Lower leg skin (tissue), 3 donors: ENCODE measurements around the gene EPHA5.

Experiments
- CTCF ChIP-seq, 3 donors: fragments of 450-650 bp; IDR thresholded peaks; one replicate each; pipeline ENCODE4 v1.5.1; 2016; ENCODE audit warnings: antibody characterized with exemption in 3 of 3, mild to moderate bottlenecking in 3 of 3, moderate library complexity in 2 of 3
- POLR2A ChIP-seq, 2 donors: fragments of 450-650 bp; IDR thresholded peaks; one replicate each; pipeline ENCODE4 v1.6.1; 2016 to 2017; ENCODE audit warnings: antibody characterized with exemption in 2 of 2, mild to moderate bottlenecking in 1 of 2, moderate library complexity in 1 of 2

DNA sequence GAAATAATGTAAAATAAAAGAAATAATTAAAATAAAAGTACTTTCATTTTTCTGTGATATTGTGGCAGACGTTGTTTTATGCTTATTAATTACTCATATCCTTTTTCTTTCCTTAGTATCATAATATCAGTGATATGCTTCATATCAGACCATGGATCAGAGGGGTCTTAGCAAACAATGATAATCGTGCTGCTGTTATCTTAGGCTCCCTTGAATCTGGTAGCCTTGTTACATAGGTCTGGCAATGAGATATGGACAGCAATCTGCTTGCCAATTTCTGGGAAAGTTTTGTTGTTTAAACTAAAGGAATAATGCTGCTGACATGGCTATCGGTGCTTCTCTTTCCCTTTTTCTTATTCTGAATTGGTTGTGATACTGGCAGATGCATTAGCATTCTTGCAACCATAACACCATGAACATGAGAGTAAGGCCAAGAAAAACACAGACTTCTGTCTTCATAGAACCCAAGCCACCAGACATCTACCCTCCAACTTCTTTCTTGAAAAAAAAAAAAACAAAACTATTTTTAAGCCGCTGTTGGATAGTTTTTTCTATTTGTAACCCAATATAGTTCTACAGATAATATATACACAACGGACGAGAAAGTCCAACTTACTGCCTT, 16.4 kb downstream of the EPHA5 start:
- TF ChIP-seq POLR2A (IDR thresholded peaks at IDR 0.05) = no peak
- no peak for TF ChIP-seq CTCF (IDR thresholded peaks at IDR 0.05)
